GM12801 (cell line): ENCODE data around the gene MSLN.

Experiments
- CTCF ChIP-seq: IDR thresholded peaks from one replicate; pipeline ENCODE4 v1.5.1; 2011; ENCODE audit warnings: control low read depth; ENCODE audit not compliant: insufficient read length; ENCODE audit errors: extremely low read depth

Gene MSLN

GRCh38 chr16:797120-797420, 36.5 kb downstream of the MSLN start:
- TF ChIP-seq CTCF, result no peak

DNA sequence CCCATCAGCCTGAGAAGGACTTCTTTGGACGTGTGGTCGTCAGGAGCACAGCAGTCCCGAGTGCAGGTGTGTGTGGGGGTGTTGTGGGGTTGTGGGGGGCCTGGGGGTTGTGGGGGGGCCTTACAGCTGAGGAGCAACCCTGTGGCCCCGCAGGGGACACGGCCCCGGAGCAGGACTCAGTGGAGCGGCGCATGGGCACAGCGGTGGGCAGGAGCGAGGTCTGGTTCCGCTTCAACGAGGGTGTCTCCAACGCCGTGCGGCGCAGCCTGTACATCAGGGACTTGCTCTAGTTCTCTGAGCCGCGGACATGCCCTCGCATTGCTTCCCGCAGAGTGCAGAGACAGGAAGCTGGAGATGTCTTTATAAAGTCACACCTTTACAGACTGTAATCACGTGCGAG, 37.2 kb downstream of the MSLN start:
- no peak for TF ChIP-seq CTCF

DNA sequence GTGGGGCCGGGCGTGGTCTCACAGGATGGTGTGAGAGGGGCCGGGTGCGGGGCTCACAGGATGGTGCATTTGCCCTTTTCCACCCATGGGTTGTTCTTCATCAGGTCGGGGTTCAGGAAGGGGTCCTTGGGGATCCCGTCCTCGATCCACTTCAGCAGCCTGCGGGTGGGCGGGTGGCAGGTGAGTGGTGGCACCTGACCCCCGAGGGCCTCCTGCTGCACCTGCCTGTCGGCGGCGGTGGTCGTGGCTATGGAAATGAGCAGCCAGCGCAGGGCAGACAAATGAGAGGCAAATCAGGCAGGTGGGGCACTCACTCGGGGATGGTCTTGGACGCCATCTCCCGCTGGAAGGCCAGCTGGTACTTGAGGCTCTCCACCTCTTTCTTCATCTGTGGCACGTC, 38.1 kb downstream of the MSLN start:
- TF ChIP-seq CTCF, result no peak

DNA sequence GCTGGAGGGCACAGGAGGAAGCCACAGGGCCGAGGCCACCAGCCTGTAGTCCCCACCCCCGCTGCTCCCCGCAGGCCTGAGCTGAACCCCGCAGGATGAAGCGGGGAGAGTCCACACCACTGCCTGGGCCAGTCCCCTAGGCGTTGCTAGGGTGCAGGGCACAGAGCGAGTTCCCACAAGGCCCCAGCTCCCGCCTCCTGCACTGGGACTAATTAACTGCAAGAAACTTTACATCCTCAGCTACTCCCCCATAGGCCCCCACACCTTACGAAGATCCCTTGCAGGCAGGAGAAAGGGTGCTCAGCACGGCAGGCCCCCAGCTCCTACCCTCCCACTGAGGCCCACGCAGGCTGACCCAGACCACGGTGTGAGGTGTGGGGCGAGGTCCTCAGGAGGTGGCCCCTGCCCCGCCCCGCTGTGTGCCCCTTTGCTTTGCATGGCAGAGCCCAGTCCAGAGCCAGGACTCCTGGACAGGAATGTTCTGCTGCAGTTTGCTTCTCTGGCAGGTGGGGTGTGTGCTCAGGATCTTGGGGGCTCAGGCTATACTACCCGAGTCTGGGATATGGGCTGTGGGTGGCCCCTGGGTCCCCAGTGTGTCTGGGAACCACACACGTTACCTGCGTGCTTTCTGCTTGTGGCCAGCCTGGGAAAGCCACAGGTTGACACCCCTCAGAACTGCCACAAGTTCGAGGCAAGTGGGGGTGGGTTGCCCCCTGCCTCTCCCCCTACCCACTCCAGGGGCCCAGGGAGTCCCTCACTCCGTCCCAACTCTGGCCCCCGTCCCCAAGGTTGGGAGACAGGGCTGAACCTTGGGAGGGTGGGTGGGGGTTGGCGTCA, 38.8 kb downstream of the MSLN start:
- TF ChIP-seq CTCF, result no peak

DNA sequence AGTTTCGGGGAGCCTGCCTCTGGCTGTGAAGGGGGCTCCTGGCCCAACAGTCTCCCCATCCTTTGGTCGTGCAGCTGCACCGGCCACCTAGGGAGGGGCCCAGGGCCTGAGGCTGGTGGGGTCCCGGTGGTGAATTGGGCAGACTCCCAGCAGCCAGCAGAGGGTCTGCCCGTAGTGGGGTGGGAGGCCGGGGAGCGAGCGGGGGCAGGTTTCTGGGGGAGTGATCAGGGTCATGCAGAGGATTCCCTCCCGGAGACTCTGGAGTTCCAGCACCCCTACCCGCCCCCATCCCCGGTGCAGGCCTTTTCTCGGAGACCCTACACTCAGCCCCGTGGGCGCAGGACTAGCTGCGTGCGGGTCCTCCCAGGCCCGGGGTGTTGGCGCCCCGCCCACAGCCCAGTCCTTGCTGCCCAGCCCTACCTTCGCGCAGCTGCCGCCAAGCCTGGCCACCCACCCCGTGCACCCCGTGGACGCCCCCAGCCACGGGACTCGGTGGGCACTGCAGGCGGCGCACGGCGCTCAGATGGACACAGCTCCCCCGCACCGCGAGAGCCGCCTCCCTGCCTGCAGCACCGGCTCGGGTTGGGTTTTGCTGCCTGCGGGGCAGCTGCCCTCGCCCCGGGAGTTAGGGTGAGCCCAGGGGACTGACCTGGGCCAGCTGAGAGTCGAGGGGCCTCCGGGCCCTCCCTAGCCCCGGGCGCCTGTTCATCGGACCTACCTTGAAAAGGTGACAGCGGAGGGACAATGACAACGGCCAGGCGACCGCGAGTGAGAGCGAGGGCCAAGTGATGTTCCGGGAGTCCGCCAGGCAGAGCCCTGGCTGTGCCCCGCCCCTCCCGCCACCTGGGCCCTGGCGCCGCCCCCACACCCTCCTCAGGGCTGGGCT, 39.7 kb downstream of the MSLN start, which contains the start of gene GNG13:
TSS of gene GNG13 (minus strand) at position 787 of the 886 bp plus-strand sequence. CDS start 1,657 bp downstream, outside the sequence.
- no peak for TF ChIP-seq CTCF

- TF ChIP-seq CTCF, result no peak
These were observed 40.4 kb downstream of the MSLN start for GRCh38 chr16:800834-801511.

DNA sequence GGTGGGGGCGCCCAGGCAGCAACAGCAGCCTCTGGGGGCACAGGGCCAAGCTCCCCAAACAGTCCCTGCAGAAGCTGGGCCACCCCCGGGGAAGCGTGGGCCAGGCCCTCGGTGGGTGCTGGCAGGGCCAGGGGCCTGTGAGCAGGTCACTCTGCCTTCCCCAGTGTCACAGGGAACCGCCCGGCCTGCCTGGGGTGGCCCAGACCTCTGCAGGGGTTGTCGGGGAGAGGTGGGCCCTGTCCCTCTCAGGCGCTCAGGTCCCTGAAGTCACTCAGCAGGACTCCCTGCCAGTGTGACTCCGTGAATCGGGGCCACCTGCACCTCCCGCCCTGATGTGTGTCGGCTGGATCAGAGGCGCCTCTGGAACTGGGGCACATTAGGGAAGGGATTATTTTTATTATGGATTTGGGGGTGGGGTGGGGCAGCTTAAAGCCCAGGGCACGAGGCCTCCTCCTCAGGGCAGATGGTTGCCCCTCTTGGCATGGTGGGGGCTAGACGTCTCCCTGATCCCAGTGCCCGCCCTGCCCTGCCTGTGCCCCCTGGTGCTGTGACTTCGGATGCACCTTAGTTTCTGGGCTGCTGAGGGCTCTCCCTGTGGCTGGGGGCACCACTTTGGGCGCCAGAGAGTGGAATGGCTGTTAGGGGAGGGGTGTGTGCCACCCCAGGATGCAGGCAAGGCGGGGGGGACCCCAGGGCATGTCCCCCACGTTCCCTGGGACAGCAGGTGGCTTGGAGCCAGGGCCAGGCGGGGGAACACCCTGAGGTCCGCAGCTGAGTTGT, 41.2 kb downstream of the MSLN start:
- TF ChIP-seq CTCF, result no peak
